H1 (cell line): ENCODE data around the gene SKIL. TPM values are rescaled to one million over a fixed set of nuclear protein-coding genes. Genes with fewer than 3 reads are reported as not detected.

ENCODE experiments used
- CTCF ChIA-PET: fragments of 300-600 bp; sonication (Branson Sonifier 250); formaldehyde crosslinking; loops from one replicate; lab custom pipeline; 2021; ENCODE audit not compliant: partially characterized antibody; lab: Charles Lee
- POLR2A ChIA-PET: fragments of 300-600 bp; sonication (Branson Sonifier 250); formaldehyde crosslinking; loops from one replicate; lab custom pipeline; 2021; ENCODE audit warnings: inconsistent platforms; ENCODE audit not compliant: partially characterized antibody; lab: Charles Lee
- DNase-seq, 2 experiments: peaks; one replicate each; pipeline versions ENCODE4 v3.0.0 to v3.0.0-alpha.2; 2010 to 2022; ENCODE audit warnings: low spot score in 2 of 2, low read depth in 1 of 2, mixed read lengths in 1 of 2
- FAIRE-seq: peaks from 2 replicates; lab custom pipeline; 2011; peaks lifted over from hg19 to GRCh38; lab: Jason Lieb, UNC
- H2AFZ ChIP-seq: 2 replicates; pipeline ENCODE4 v1.8.1; 2012; ENCODE audit warnings: low read length, inconsistent platforms
- H2AK5ac ChIP-seq: 2 replicates; pipeline ENCODE4 v1.6.1; 2013; ENCODE audit warnings: low read depth, low read length
- H2BK120ac ChIP-seq: replicated peaks from 2 replicates; pipeline ENCODE3; 2013; ENCODE audit warnings: low read depth, low read length, inconsistent platforms
- H2BK12ac ChIP-seq: 2 replicates; pipeline ENCODE4 v1.6.1; 2013; ENCODE audit warnings: low read depth, low read length
- H2BK15ac ChIP-seq: 2 replicates; pipeline ENCODE4 v1.6.1; 2013; ENCODE audit warnings: low read length
- H2BK20ac ChIP-seq: 2 replicates; pipeline ENCODE4 v1.6.1; 2013; ENCODE audit warnings: low read length
- H2BK5ac ChIP-seq: 2 replicates; pipeline ENCODE4 v1.6.1; 2013; ENCODE audit warnings: low read depth, low read length
- H3K14ac ChIP-seq: 2 replicates; pipeline ENCODE4 v1.6.1; 2013; ENCODE audit warnings: inconsistent platforms; ENCODE audit not compliant: insufficient read length
- H3K18ac ChIP-seq: 2 replicates; pipeline ENCODE4 v1.6.1; 2013; ENCODE audit warnings: low read length; ENCODE audit errors: extremely low read depth
- H3K23ac ChIP-seq: 2 replicates; pipeline ENCODE4 v1.6.1; 2013; ENCODE audit warnings: inconsistent platforms; ENCODE audit not compliant: insufficient read length
- H3K23me2 ChIP-seq: 2 replicates; pipeline ENCODE4 v1.6.1; 2013; ENCODE audit warnings: low read depth, low read length
- H3K27ac ChIP-seq: 2 replicates; pipeline ENCODE4 v1.6.1; 2011; ENCODE audit warnings: low read depth, low read length, inconsistent platforms
- H3K27me3 ChIP-seq, 4 experiments: replicated peaks in 1 of 4; 1 replicate in 1 of 4; 2 replicates in 3 of 4; pipeline versions ENCODE4 v1.6.1 to v1.8.1; 2011 to 2013; ENCODE audit warnings: low read length in 3 of 4, mild to moderate bottlenecking in 3 of 4, inconsistent platforms in 2 of 4, mixed read lengths in 2 of 4, moderate library complexity in 1 of 4; ENCODE audit not compliant: control insufficient read depth in 3 of 4, insufficient read depth in 3 of 4; ENCODE audit errors: extremely low read depth in 1 of 4
- H3K36me3 ChIP-seq, 4 experiments: 2 replicates each; pipeline versions ENCODE4 v1.6.1 to v1.8.1; 2011 to 2013; ENCODE audit warnings: mild to moderate bottlenecking in 4 of 4, low read length in 3 of 4, moderate library complexity in 2 of 4, control low read depth in 1 of 4, inconsistent platforms in 1 of 4; ENCODE audit not compliant: insufficient read depth in 4 of 4, control insufficient read depth in 2 of 4
- H3K4ac ChIP-seq: replicated peaks from 2 replicates; pipeline ENCODE3; 2013; ENCODE audit warnings: low read length, low read depth, mixed read lengths, inconsistent platforms; ENCODE audit not compliant: insufficient read length
- H3K4me1 ChIP-seq, 4 experiments: replicated peaks in 1 of 4; 1 replicate in 1 of 4; 2 replicates in 3 of 4; pipeline versions ENCODE4 v1.6.1 to v1.8.1; 2011 to 2013; ENCODE audit warnings: low read length in 3 of 4, inconsistent platforms in 2 of 4, mixed read lengths in 1 of 4; ENCODE audit not compliant: insufficient read depth in 4 of 4, control insufficient read depth in 3 of 4
- H3K4me2 ChIP-seq, 2 experiments: 2 replicates each; pipeline versions ENCODE4 v1.6.1 to v1.8.1; 2011 to 2013; ENCODE audit warnings: low read depth in 2 of 2, low read length in 2 of 2, control low read depth in 1 of 2, inconsistent platforms in 1 of 2, mild to moderate bottlenecking in 1 of 2; ENCODE audit not compliant: insufficient read depth in 1 of 2
- H3K4me3 ChIP-seq, 4 experiments: fragments of 200-600, 300-600 bp in 1 of 4; sonication (generic), shearing (Covaris generic), sonication (Bioruptor Twin) in 1 of 4; 2 replicates each; pipeline versions ENCODE4 v1.5.1 to v1.8.1; 2011 to 2016; ENCODE audit warnings: low read length in 4 of 4, low read depth in 3 of 4, control low read depth in 2 of 4, inconsistent platforms in 2 of 4, mild to moderate bottlenecking in 2 of 4, mixed read lengths in 1 of 4, moderate library complexity in 1 of 4; ENCODE audit not compliant: insufficient read depth in 2 of 4; ENCODE audit errors: extremely low read depth in 1 of 4
- H3K56ac ChIP-seq: replicated peaks from 2 replicates; pipeline ENCODE3; 2013; ENCODE audit warnings: low read depth, mild to moderate bottlenecking, mixed read lengths, low read length, inconsistent platforms; ENCODE audit not compliant: insufficient read length
- H3K79me1 ChIP-seq: 2 replicates; pipeline ENCODE4 v1.6.1; 2013; ENCODE audit warnings: low read depth, low read length, control low read depth
- H3K79me2 ChIP-seq, 2 experiments: 2 replicates each; pipeline versions ENCODE4 v1.6.1 to v1.8.1; 2012 to 2013; ENCODE audit warnings: low read length in 2 of 2, mild to moderate bottlenecking in 2 of 2, inconsistent platforms in 1 of 2; ENCODE audit not compliant: insufficient read depth in 2 of 2, control insufficient read depth in 1 of 2
- H3K9ac ChIP-seq, 4 experiments: replicated peaks in 1 of 4; 1 replicate in 1 of 4; 2 replicates in 3 of 4; pipeline versions ENCODE4 v1.6.1 to v1.8.1; 2011 to 2013; ENCODE audit warnings: low read depth in 3 of 4, low read length in 3 of 4, control low read depth in 2 of 4, mild to moderate bottlenecking in 2 of 4, moderate library complexity in 2 of 4, inconsistent platforms in 1 of 4; ENCODE audit errors: extremely low read depth in 1 of 4
- H3K9me3 ChIP-seq, 2 experiments: 2 replicates each; pipeline versions ENCODE4 v1.6.1 to v1.8.1; 2012 to 2013; ENCODE audit warnings: mild to moderate bottlenecking in 2 of 2, moderate library complexity in 2 of 2, control low read depth in 1 of 2, inconsistent platforms in 1 of 2, low read depth in 1 of 2, low read length in 1 of 2, mixed read lengths in 1 of 2; ENCODE audit not compliant: insufficient read depth in 2 of 2
- H4K20me1 ChIP-seq, 2 experiments: replicated peaks in 1 of 2; 2 replicates each; pipeline versions ENCODE3 to v1.8.1; 2011 to 2013; ENCODE audit warnings: inconsistent platforms in 2 of 2, low read length in 2 of 2, mild to moderate bottlenecking in 1 of 2; ENCODE audit not compliant: insufficient read depth in 2 of 2, control insufficient read depth in 1 of 2
- H4K5ac ChIP-seq: 2 replicates; pipeline ENCODE4 v1.6.1; 2013; ENCODE audit warnings: low read length, low read depth, mixed read lengths, inconsistent platforms; ENCODE audit not compliant: insufficient read length
- H4K8ac ChIP-seq: 2 replicates; pipeline ENCODE4 v1.8.0; 2013; ENCODE audit warnings: mild to moderate bottlenecking, moderate library complexity, low read length, inconsistent platforms; ENCODE audit not compliant: insufficient read depth; ENCODE audit errors: extremely low read depth
- H4K91ac ChIP-seq: replicated peaks from 2 replicates; pipeline ENCODE3; 2013; ENCODE audit warnings: low read length, mixed read lengths, inconsistent platforms; ENCODE audit not compliant: insufficient read length
- ASH2L ChIP-seq: fragments of 200-600, 300-600 bp; sonication (generic); IDR thresholded peaks from one replicate; pipeline ENCODE4 v1.7.1; 2017; ENCODE audit warnings: low read length
- ATF3 ChIP-seq: IDR thresholded peaks from 2 replicates; pipeline ENCODE4 v1.6.1; 2011; ENCODE audit warnings: low read depth, mild to moderate bottlenecking, low read length; ENCODE audit not compliant: insufficient read depth
- EGR1 ChIP-seq: IDR thresholded peaks from 2 replicates; pipeline ENCODE4 v1.6.1; 2011; ENCODE audit warnings: low read depth, low read length, borderline replicate concordance
- SP1 ChIP-seq: IDR thresholded peaks from 2 replicates; pipeline ENCODE4 v1.6.1; 2011; ENCODE audit warnings: low read depth, low read length
- TAF7 ChIP-seq: optimal IDR thresholded peaks from 2 replicates; pipeline ENCODE3; 2011; ENCODE audit warnings: low read depth, mild to moderate bottlenecking, inconsistent platforms, low read length, moderate library complexity, borderline replicate concordance
- USF2 ChIP-seq: IDR thresholded peaks from 2 replicates; pipeline ENCODE4 v1.6.1; 2011; ENCODE audit warnings: low read length, improper control_type of control experiment
- ZNF274 ChIP-seq: IDR thresholded peaks from 2 replicates; pipeline ENCODE4 v1.7.0; 2012; ENCODE audit warnings: low read length, borderline replicate concordance; ENCODE audit errors: extremely low read depth
- WGBS, 2 experiments: shearing (Covaris generic) in 1 of 2; methylation state at CpG; one replicate each; pipeline versions ENCODE4 v1.1.6 to v1.1.7; 2013 to 2015; ENCODE audit warnings: low lambda C conversion rate in 2 of 2, mixed read lengths in 2 of 2, inconsistent platforms in 1 of 2, low coverage in 1 of 2, missing lambda C conversion rate in 1 of 2; ENCODE audit not compliant: insufficient replicate concordance in 2 of 2, insufficient coverage in 1 of 2, insufficient read length in 1 of 2; ENCODE audit errors: extremely low coverage in 1 of 2, missing lambda C conversion rate in 1 of 2; 5-methylcytosine and 5-hydroxymethylcytosine counted together
- polyA plus RNA-seq, 7 experiments: library from polyadenylated mRNA; depleted of rRNA in 3 of 7; stranded (reverse) in 5 of 7; unstranded in 2 of 7; fragments of >200 nt in 5 of 7; fragments of 200-250 nt in 2 of 7; gene quantifications; 1 replicate in 5 of 7; 2 replicates in 1 of 7; 4 replicates in 1 of 7; pipeline versions ENCODE4 v1.2.1 to v1.2.3, GENCODE V29; 2011 to 2013; ENCODE audit warnings: missing spikeins in 2 of 7, mixed read lengths in 2 of 7
- total RNA-seq: library from RNA; stranded (reverse); fragmentation: NEBNext Ultra II Directional; extraction: Animal tissue kit (Norgen Biotek cat#: 25700); gene quantifications from 2 replicates; pipeline ENCODE4 v1.2.1, GENCODE V29; 2021

SKIL gene
- total and polyA plus RNA-seq, 2 of the 8 experiments (the other 6 are each of a cell fraction or from before 2014, with no cell fraction given): 13.2 to 277 TPM

GRCh38 chr3:170383567-170383966, 26.1 kb downstream of the SKIL start:
- Histone ChIP-seq H2BK12ac (no peak overlapping the region), H3K36me3 (peaks cover 11 to 68% (median 49%) of the 10 kb centered on the region in 4 experiments), H3K27ac (no peak overlapping the region), H3K23ac (no peak overlapping the region), H4K8ac (no peak overlapping the region), H3K9ac (no peak overlapping the region), H4K20me1 (peaks cover 0 to 2% of the 10 kb centered on the region in 2 experiments), H3K56ac (no peak overlapping the region), H3K79me1 (no peaks in the 10 kb centered on the region; the same call in 1 of the 2 replicates), H4K91ac (no peak overlapping the region), H2AFZ (no peak overlapping the region), H2AK5ac (no peak overlapping the region), H3K18ac (no peak overlapping the region), H2BK120ac (no peak overlapping the region), H3K9me3 (no peaks in the 10 kb centered on the region), H3K4me2 (no peak overlapping the region), H3K79me2 (peaks cover 0 to 69% of the 10 kb centered on the region in 2 experiments; a peak in 3 of 4 replicates), H3K14ac (no peak overlapping the region), H2BK5ac (no peak overlapping the region), H2BK15ac (no peak overlapping the region), H3K27me3 (no peaks in the 10 kb centered on the region), H3K4me3 (no peak overlapping the region), H2BK20ac (no peak overlapping the region)
- WGBS, 2 experiments: 92% methylated on average over 1 of the region's 1 CpG; no CpG with 5 or more reads in 1 of the 2 experiments
- FAIRE-seq (no peak), DNase-seq (no peak)
- CTCF ChIA-PET: interaction anchor here (2.7 kb wide), 1 partner anchor 9 kb away, joined by 10 read pairs; no protein-coding TSS in a partner anchor
- POLR2A ChIA-PET: interaction anchor here (0.8 to 3.9 kb wide), 3 partner anchors 9 to 22 kb away, joined by 3 to 21 read pairs (median 6); no protein-coding TSS in a partner anchor
- TF ChIP-seq EGR1 (no peak), ZNF274 (no peak), USF2 (no peak), ASH2L (no peak), ATF3 (no peak), SP1 (no peak), TAF7 (no peak)
- TF ChIP-seq, all 59 proteins: peak for 0
- Histone ChIP-seq H3K23me2 (no peaks in the 10 kb centered on the region), H3K4me1 (no peaks in the 10 kb centered on the region), H4K5ac (no peak overlapping the region), H3K4ac (no peak overlapping the region)
